MM.1S (cell line): ENCODE data around the gene MS4A12.

Experiments
- EZH2 ChIP-seq: fragments of 300-600 bp; sonication (generic); optimal IDR thresholded peaks from 2 replicates; pipeline ENCODE3; 2017; ENCODE audit warnings: low read depth, mild to moderate bottlenecking, antibody characterized with exemption, low read length, mixed read lengths
- TF ChIP-seq, protein P1 (sequence below): fragments of 300-600 bp; sonication (generic); IDR thresholded peaks from 2 replicates; pipeline ENCODE4 v1.5.1; 2016; ENCODE audit warnings: antibody characterized with exemption, low read length, mixed read lengths

DNA sequence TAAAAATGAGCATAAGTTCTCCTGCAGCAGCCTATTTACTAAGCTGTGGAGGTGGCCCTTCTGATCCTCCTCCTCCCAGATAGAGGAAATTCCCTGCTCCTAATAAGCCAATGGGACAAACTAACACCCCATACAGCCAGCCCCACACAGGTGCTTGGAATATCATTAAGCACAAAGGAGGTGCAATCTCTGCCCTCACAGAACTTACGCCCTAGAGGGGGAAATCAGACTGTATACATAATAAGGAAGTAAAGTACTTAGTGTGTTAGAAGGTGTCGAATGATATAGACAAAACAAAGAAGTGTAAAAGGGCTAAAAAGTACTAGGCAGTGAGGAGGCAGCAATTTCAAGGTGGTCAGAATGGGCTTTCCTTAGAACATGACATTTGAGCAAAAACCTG is 5.8 kb downstream of the MS4A12 start:
- TF ChIP-seq, protein P1, sequence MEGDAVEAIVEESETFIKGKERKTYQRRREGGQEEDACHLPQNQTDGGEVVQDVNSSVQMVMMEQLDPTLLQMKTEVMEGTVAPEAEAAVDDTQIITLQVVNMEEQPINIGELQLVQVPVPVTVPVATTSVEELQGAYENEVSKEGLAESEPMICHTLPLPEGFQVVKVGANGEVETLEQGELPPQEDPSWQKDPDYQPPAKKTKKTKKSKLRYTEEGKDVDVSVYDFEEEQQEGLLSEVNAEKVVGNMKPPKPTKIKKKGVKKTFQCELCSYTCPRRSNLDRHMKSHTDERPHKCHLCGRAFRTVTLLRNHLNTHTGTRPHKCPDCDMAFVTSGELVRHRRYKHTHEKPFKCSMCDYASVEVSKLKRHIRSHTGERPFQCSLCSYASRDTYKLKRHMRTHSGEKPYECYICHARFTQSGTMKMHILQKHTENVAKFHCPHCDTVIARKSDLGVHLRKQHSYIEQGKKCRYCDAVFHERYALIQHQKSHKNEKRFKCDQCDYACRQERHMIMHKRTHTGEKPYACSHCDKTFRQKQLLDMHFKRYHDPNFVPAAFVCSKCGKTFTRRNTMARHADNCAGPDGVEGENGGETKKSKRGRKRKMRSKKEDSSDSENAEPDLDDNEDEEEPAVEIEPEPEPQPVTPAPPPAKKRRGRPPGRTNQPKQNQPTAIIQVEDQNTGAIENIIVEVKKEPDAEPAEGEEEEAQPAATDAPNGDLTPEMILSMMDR: no peak
- no peak for TF ChIP-seq EZH2
